ENCODE data around the gene IFNLR1. TPM values are rescaled to one million over a fixed set of nuclear protein-coding genes. Genes with fewer than 3 reads are reported as not detected.

IFNLR1 gene
- total RNA-seq, 1 donor: 0.36 TPM

DNA sequence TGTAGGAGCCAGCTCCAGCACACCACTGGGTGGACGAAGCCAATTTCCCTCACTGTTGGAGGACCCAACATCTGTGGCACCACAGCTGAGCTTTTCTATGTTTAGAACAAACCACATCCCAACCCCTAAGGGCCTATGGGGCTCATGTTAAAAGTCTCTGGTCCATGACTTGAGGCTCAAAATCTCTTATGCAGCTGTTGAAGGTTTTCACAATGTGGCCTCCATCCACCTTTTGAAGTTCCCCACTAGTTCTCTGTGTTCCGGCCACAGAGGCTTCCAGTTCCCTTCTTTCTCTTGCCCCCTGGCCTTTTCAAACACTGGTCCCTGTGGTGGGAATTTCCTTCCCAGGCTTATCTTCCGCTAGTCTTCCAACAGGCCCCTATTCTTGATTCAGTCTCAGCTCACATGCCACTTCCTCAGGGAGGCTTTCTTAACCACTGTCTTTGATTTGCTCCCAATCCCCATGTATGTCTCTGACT is 3.9 kb upstream of the IFNLR1 start:
- TF ChIP-seq, protein P1, sequence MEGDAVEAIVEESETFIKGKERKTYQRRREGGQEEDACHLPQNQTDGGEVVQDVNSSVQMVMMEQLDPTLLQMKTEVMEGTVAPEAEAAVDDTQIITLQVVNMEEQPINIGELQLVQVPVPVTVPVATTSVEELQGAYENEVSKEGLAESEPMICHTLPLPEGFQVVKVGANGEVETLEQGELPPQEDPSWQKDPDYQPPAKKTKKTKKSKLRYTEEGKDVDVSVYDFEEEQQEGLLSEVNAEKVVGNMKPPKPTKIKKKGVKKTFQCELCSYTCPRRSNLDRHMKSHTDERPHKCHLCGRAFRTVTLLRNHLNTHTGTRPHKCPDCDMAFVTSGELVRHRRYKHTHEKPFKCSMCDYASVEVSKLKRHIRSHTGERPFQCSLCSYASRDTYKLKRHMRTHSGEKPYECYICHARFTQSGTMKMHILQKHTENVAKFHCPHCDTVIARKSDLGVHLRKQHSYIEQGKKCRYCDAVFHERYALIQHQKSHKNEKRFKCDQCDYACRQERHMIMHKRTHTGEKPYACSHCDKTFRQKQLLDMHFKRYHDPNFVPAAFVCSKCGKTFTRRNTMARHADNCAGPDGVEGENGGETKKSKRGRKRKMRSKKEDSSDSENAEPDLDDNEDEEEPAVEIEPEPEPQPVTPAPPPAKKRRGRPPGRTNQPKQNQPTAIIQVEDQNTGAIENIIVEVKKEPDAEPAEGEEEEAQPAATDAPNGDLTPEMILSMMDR (IDR thresholded peaks at IDR 0.05; ENCODE audit: insufficient read depth, low read length): no peak
- no peak for DNase-seq (ENCODE audit: low read depth)
- no peak overlapping the region for H3K4me3 ChIP-seq (ENCODE audit: low read depth, low read length)

DNA sequence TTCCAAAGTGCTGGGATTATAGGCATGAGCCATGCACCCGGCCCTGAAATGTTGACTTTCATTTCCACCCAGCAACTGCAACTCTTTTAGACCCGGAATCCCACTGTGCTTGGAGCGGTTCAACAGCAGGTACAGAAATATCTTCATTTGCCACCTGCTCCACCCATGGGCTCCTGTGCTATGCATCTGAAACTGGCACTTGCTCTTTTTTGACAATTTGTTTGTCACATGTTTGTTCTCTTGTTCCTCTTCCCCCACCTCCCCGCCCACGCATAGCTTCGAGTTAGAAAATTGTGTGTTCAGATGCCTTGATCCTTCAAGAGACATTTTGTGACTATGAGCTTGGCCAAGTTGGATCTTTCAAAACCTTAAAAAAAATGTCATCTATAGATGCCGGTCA is 2.4 kb upstream of the IFNLR1 start:
- TF ChIP-seq, protein P1 (IDR thresholded peaks at IDR 0.05; ENCODE audit: insufficient read depth, low read length): no peak
- H3K4me3 ChIP-seq (ENCODE audit: low read depth, low read length): no peak overlapping the region
- no peak for DNase-seq (ENCODE audit: low read depth)

DNA sequence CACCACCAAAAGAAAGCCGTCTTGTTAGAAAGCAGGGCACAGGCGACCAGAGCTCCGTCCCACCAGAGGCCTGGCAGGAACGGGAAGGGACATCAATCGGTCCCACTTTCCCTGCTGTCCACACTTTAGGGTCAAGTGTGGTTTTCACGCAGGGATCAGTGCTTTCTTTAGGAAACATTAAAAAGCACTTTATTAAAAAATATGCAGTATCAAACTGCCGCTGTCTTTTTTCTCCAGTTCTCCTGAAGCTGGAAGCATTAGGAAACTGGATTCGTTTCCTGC is 437 bp downstream of the IFNLR1 start:
- TF ChIP-seq, protein P1 (IDR thresholded peaks at IDR 0.05; ENCODE audit: insufficient read depth, low read length): no peak
- DNase-seq (ENCODE audit: low read depth): no peak
- no peak overlapping the region for H3K4me3 ChIP-seq (ENCODE audit: low read depth, low read length)

DNA sequence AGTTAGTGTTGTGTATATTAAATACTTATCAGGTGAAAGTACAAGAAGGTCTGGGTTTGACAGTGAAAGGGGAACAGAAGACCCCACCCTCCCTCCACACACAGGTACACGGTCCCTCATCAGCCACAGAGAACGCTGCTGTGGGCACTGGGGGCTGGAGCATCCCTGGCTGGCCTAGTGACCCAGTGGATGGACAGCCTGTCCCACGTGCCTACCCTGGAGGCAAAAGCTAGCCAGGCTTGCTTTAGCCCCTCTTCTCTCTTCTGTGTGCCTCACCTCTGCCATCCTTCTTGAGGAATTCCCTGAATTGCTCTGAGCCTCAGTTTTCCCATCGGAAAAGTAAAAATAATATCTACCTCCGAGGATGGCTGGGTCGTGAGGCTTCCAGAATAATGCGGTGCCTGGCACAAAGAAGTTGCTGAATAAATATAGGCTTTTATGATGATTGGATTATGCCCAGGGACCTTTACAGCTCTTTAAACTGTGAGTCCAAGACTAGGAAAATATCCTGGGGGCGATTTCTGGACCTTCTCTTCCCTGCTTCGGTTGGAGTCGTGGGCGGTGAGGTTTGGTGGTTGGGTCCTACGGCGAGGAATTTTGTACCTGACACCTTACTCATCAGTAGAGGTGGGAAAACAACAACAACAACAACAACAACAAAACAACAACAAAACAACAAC is 918 bp downstream of the IFNLR1 start:
- H3K4me3 ChIP-seq (ENCODE audit: low read depth, low read length): no peak overlapping the region
- no peak for DNase-seq (ENCODE audit: low read depth)
- TF ChIP-seq, protein P1 (IDR thresholded peaks at IDR 0.05; ENCODE audit: insufficient read depth, low read length): no peak

DNA sequence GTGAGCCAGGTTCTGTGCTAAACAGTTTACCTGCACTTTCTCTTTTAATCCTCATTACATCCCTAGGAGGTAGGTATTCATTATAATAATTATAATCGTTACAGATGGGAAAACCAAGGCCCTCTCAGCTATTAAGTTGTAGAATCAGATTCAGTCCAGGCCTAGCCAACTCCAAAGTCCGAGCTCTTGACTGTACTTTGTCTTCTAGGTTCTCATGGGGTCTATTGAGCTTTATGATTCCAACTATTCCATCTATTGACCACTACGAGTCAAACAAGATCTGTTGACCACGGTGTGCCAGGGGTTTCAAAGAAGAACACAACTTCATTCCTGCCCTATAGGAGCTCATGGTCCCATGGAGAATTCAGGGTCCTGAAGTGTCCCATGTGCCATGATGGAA is 2.0 kb downstream of the IFNLR1 start:
- DNase-seq (ENCODE audit: low read depth): no peak
- no peak overlapping the region for H3K4me3 ChIP-seq (ENCODE audit: low read depth, low read length)
- TF ChIP-seq, protein P1 (IDR thresholded peaks at IDR 0.05; ENCODE audit: insufficient read depth, low read length): no peak

DNA sequence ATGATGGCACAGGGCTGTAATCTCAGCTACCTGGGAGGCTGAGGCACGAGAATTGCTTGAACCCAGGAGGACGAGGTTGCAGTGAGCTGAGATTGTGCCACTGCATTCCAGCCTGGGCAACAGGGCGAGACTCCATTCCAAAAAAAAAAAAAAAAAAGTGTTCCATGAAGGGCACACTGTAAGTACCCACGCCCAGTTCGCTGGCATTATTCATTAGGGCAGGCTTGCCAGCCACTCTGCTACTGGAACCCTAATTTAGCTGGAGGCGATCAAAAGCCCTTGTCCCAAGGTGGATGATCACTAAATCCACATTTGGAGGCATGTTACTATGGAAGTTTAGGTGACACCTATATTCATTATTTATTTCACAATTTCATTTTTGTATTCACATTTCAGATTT is 5.0 kb downstream of the IFNLR1 start:
- no peak for DNase-seq (ENCODE audit: low read depth)
- TF ChIP-seq, protein P1 (IDR thresholded peaks at IDR 0.05; ENCODE audit: insufficient read depth, low read length): no peak
- no peak overlapping the region for H3K4me3 ChIP-seq (ENCODE audit: low read depth, low read length)

DNA sequence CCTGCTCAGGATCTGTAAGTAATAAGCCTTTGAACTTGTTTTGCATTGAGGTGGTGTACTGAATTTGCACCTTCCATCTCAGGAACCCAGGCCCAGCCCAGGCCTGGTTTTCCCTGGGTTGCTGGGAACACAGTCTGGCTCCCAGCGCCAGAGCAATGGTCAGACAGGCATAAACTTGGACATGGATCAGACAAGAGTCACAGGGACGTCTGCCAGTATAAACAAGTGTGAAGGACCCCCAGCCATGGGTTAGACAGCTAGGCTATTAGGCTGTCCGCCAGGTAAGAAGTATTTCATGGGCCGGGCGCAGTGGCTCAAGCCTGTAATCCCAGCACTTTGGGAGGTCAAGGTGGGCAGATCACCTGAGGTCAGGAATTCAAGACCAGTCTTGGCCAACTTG is 5.5 kb downstream of the IFNLR1 start:
- no peak overlapping the region for H3K4me3 ChIP-seq (ENCODE audit: low read depth, low read length)
- no peak for DNase-seq (ENCODE audit: low read depth)
- TF ChIP-seq, protein P1 (IDR thresholded peaks at IDR 0.05; ENCODE audit: insufficient read depth, low read length): no peak
